HG03354 (cell line): ENCODE results near the gene UGGT2.
"Not testable (repeated sequence)": the region's sequence is repeated elsewhere in the genome, so short reads cannot be mapped to it uniquely, and the experiment has no call there.

Experiments
- ATAC-seq: cut with Tn5 transposase; IDR thresholded peaks from one replicate; pipeline ENCODE4 v1.9.1; 2021; ENCODE audit warnings: mild to moderate bottlenecking; ENCODE audit not compliant: unreplicated experiment, poor library complexity, severe bottlenecking

UGGT2 gene

GRCh38 chr13:96053003-96053703 lies at the start of gene UGGT2:
Gene UGGT2 (minus strand): TSS chr13:96053401. CDS start chr13:96053312, 89 bp downstream.
- ATAC-seq, result peak; percentile 94

DNA sequence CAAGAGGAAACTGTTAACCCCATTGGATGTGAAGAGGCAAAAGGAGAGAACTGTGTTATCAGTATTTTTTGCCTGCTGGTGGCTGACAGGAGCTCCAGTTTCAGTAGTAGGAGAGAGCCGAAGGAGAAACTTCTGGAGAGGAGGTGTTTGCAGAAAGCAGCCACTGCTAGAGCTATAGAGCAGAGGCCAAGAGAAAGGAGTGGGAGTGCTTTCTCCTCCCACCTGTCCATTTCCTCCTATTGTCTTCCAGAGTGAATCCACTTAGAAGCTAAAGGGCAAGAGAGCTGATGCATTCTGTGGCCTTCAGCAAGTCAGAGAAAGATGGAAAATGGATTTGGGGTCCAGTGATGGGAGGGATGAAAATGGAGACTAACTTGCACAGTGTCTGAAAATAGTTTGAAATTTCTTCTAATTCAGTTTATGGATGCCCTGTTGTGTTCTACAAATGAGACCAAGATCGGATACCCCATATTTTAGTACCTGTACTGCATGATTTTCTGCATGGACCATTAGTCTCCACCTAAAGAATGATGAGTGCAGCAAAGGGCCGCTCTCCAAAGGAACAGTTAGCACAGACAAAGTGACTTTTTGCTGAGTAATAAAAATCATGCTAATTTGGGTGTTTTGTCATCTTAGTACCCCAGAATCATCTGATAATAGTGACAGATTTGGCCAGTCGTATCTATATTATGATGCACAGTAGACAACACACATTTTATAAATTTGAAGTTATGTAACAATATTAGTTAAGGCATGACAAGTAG lies 47.4 kb upstream of the UGGT2 start:
- no peak for ATAC-seq

DNA sequence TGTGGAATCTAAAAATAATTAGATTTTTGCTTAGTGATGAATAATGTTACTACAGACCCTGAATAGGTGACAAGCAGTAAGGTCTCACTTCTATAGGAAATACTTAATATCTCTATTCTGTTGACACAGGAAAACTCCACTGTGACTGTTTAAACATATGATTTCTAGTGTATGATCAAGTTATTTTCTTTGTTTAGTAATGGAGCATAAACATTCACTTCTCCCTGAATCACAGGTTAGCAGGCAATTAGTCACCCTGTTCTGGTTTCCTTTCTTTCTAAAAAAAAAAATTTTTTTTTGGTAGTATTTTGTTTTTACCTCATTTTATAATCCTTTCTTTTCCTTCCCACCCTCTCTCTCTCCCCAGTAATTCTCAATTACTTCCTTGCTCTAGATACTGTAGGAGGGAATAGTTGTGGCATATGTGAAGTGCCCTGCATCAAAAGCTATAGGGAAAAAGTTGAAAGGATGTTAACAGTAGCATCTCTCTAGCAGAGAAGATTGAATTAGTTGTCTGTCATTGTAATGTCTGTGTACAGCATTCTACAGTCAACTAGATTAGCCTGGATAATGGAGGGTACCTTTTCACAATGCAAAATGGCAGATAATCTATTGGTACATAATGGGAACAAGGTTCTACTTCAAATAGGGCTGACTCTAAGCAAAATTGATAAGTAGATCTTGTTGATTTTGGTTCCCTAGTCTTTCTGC lies 40.2 kb upstream of the UGGT2 start:
- no peak for ATAC-seq

GRCh38 chr13:96091164-96092117 lies 38.2 kb upstream of the UGGT2 start:
- peak; percentile 12 for ATAC-seq

- peak; percentile 49 for ATAC-seq
Measured at GRCh38 chr13:96090240-96091101, 37.3 kb upstream of the UGGT2 start.

- peak; percentile 42 for ATAC-seq
Measured at GRCh38 chr13:96089749-96090239, 36.6 kb upstream of the UGGT2 start, which contains the start of gene HS6ST3. Gene HS6ST3 (plus strand): TSS chr13:96090107.

- ATAC-seq, result no peak
Measured at GRCh38 chr13:96089139-96089538, 35.9 kb upstream of the UGGT2 start.

DNA sequence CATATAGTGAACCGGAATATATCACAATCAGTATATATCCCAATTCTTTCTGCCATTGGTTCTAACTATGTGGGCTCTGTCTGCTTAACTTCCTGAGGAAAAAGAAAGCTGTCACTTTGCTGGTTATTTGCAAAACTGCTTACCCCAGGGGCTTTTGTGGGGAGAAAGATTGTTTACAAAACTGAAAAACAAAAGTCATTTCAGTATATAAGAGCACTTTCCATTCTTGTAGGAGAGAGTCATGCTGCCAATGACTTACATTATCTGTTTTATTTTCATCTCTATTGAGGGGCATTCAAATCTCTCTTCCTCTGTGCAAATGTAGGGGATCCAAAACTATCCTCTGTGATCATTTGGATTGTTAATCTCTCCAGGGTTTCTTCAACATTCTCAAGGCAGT lies 33.5 kb upstream of the UGGT2 start:
- no peak for ATAC-seq

DNA sequence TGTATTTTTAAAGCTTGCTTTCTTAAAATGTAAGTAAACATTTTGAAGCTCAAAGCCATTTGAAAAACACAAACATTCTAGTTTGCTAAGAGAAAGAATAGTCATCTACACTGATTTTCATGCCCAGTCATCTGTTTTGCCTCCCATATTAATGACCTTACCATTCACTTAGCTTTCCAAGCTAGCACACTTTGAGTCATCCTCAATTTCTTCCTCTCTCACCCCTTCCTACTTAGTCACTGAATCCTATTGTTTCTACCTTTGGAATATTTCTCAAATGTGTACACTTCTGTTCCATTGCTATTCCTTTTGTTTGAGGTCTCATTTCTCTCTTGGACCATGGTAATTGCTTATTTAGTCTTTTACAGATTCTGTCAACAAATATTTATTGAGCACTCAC lies 29.4 kb upstream of the UGGT2 start:
- ATAC-seq, result no peak

GRCh38 chr13:96081888-96082287 lies 28.7 kb upstream of the UGGT2 start:
- no peak for ATAC-seq

GRCh38 chr13:96080676-96081075 lies 27.5 kb upstream of the UGGT2 start:
- no peak for ATAC-seq

GRCh38 chr13:96075953-96076543 lies 22.8 kb upstream of the UGGT2 start:
- ATAC-seq, result peak; percentile 78

DNA sequence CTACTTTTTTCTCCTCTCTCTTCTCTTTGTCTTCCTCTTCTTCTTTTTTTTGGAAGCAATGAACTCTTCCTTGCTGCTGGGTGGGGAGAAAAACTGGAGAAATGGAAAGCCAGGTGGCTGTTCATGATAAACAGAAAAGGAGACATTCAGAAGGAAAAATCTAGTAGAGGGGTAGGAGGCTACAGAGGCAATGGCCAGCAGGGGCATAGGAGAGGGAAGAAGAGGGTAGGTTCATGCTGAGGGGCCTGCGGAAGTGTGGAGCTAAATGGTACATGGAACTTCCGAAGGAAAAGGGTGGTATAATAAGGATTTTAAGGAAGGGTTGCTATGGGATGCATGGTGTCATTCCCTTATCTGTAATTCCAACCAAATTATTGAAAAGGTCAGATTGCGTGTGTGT lies 19.2 kb upstream of the UGGT2 start:
- ATAC-seq, result no peak

GRCh38 chr13:96071504-96071903 lies 18.3 kb upstream of the UGGT2 start:
- no peak for ATAC-seq

GRCh38 chr13:96068729-96069128 lies 15.5 kb upstream of the UGGT2 start:
- no peak for ATAC-seq

DNA sequence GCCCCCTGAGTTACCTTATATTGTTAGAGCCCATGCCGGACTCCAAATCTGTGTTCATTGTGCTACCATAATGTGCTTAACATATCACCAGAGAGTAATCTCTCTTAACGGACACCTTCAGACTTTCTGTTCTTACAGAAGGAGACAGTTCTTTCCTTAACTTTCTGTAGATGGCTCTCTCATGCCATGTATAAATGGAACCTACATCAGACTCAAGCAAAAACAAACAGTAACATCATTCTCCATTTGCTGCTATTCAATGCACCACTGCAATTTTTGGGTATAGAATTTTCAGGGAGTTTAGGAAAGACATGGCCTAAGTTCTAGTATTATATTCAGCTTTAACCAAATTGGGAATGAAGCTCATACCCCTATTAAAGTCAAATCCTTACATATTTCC lies 12.6 kb upstream of the UGGT2 start:
- no peak for ATAC-seq

GRCh38 chr13:96052656-96053002 lies 572 bp downstream of the UGGT2 start:
- ATAC-seq, result peak; percentile 74

DNA sequence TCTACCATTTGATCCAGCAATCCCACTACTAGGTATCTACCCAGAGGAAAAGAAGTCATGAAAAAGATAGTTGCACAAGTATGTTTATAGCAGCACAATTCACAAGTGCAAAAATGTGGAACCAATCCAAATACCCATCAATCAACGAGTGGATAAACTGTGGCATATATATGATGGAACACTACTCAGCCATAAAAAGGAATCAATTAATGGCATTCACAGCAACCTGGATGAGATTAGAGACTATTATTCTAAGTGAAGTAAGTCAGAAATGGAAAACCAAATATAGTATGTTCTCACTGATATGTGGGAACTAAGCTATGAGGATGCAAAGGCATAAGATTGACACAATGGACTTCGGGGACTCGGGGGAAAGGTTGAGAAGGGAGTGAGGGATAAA lies 1.3 kb downstream of the UGGT2 start:
- not testable (repeated sequence) for ATAC-seq
